SU-DHL-6 (cell line): ENCODE data around the gene TDRD10.

Experiments
- H2AFZ ChIP-seq: fragments of 200-600 bp; sonication (generic); 2 replicates; pipeline ENCODE4 v1.6.1; 2014; ENCODE audit warnings: low read depth, mild to moderate bottlenecking, moderate library complexity, mixed read lengths, antibody characterized with exemption, low read length; ENCODE audit not compliant: severe bottlenecking
- H3F3A ChIP-seq: fragments of 200-600 bp; shearing (Covaris generic); 2 replicates; pipeline ENCODE4 v1.6.0; 2016; ENCODE audit warnings: antibody characterized with exemption, mild to moderate bottlenecking; ENCODE audit not compliant: insufficient read depth
- H3K27ac ChIP-seq: fragments of 200-600 bp; sonication (generic); 2 replicates; pipeline ENCODE4 v1.5.1; 2016; ENCODE audit warnings: low read depth, mild to moderate bottlenecking, low read length, moderate library complexity, mixed read lengths
- H3K27me3 ChIP-seq: fragments of 200-600 bp; sonication (generic), shearing (Covaris generic); 2 replicates; pipeline ENCODE4 v1.6.0; 2014; ENCODE audit warnings: mild to moderate bottlenecking, low read length
- H3K36me3 ChIP-seq: fragments of 200-600 bp; sonication (generic); 2 replicates; pipeline ENCODE4 v1.6.1; 2014; ENCODE audit warnings: mild to moderate bottlenecking, low read length, mixed read lengths
- H3K4me2 ChIP-seq: fragments of 300-600, 200-600 bp; shearing (Covaris generic), sonication (generic); 2 replicates; pipeline ENCODE4 v1.6.0; 2014; ENCODE audit warnings: low read length, low read depth, mild to moderate bottlenecking; ENCODE audit not compliant: poor library complexity, severe bottlenecking
- H3K4me3 ChIP-seq: fragments of 200-600 bp; sonication (generic); 2 replicates; pipeline ENCODE4 v1.5.1; 2014; ENCODE audit warnings: antibody characterized with exemption, low read length, mild to moderate bottlenecking, mixed read lengths; ENCODE audit not compliant: insufficient read depth, poor library complexity, severe bottlenecking
- H3K79me2 ChIP-seq: fragments of 200-600 bp; sonication (generic); 2 replicates; pipeline ENCODE4 v1.6.1; 2014; ENCODE audit warnings: mild to moderate bottlenecking, low read length, moderate library complexity; ENCODE audit not compliant: insufficient read depth
- H3K9ac ChIP-seq: fragments of 200-600 bp; sonication (generic); 2 replicates; pipeline ENCODE4 v1.7.0; 2014; ENCODE audit warnings: mild to moderate bottlenecking, low read length
- H3K9me2 ChIP-seq: fragments of 200-600 bp; sonication (generic); replicated peaks from 2 replicates; pipeline ENCODE4 v1.6.1; 2014; ENCODE audit warnings: low read length; ENCODE audit not compliant: insufficient read depth
- H3K9me3 ChIP-seq: fragments of 200-600 bp; sonication (generic); 2 replicates; pipeline ENCODE4 v1.6.1; 2014; ENCODE audit warnings: low read length, mixed read lengths; ENCODE audit not compliant: insufficient read depth
- H4K20me1 ChIP-seq: fragments of 200-600 bp; sonication (generic); 2 replicates; pipeline ENCODE4 v1.6.1; 2014; ENCODE audit warnings: low read depth, mild to moderate bottlenecking, antibody characterized with exemption, low read length, moderate library complexity, mixed read lengths
- EZH2phosphoT487 ChIP-seq: fragments of 200-600 bp; sonication (generic), shearing (Covaris generic); conservative IDR thresholded peaks from 2 replicates; pipeline ENCODE4 v1.6.1; 2018; ENCODE audit warnings: mild to moderate bottlenecking, antibody characterized with exemption, low read length, moderate library complexity, mixed read lengths
- TF ChIP-seq, protein P1 (sequence below): fragments of 200-600 bp; sonication (generic); IDR thresholded peaks from one replicate; pipeline ENCODE4 v1.5.1; 2017; ENCODE audit warnings: antibody characterized with exemption, mild to moderate bottlenecking, low read length, moderate library complexity; ENCODE audit not compliant: insufficient read depth, poor library complexity, severe bottlenecking

Gene TDRD10

DNA sequence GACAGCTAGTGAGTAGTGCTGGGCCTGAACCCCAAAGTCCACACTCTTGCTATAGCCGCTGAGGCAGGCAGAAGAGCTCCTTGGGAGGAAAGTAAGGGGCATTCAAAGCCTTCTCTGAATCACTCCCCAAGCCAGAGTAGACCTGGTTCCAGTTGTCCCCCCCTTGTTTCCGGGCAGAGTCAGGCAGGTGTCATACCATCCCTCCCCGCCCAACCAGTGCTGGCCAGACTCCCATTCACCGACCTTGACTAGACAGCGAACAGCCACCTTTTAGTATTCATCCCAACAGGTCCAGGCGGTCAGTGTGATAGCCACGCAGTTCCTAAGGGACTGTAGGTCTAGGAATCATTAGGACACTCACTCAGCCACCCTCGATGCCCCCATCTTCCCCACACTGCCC, 77.4 kb downstream of the TDRD10 start:
- no peak for TF ChIP-seq EZH2phosphoT487
- TF ChIP-seq, protein P1, sequence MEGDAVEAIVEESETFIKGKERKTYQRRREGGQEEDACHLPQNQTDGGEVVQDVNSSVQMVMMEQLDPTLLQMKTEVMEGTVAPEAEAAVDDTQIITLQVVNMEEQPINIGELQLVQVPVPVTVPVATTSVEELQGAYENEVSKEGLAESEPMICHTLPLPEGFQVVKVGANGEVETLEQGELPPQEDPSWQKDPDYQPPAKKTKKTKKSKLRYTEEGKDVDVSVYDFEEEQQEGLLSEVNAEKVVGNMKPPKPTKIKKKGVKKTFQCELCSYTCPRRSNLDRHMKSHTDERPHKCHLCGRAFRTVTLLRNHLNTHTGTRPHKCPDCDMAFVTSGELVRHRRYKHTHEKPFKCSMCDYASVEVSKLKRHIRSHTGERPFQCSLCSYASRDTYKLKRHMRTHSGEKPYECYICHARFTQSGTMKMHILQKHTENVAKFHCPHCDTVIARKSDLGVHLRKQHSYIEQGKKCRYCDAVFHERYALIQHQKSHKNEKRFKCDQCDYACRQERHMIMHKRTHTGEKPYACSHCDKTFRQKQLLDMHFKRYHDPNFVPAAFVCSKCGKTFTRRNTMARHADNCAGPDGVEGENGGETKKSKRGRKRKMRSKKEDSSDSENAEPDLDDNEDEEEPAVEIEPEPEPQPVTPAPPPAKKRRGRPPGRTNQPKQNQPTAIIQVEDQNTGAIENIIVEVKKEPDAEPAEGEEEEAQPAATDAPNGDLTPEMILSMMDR: no peak
- H3F3A ChIP-seq: peaks cover 8% of the 10 kb centered on the region; the same call in 1 of the 2 replicates
- H3K9me3 ChIP-seq: no peaks in the 10 kb centered on the region
- H3K79me2 ChIP-seq: no peaks in the 10 kb centered on the region
- H3K4me3 ChIP-seq: no peak overlapping the region
- H4K20me1 ChIP-seq: no peaks in the 10 kb centered on the region
- H3K4me2 ChIP-seq: no peak overlapping the region
- peaks cover 12% of the 10 kb centered on the region for H3K36me3 ChIP-seq
- H3K27ac ChIP-seq: no peak overlapping the region
- no peaks in the 10 kb centered on the region for H3K9me2 ChIP-seq
- no peaks in the 10 kb centered on the region for H3K27me3 ChIP-seq
- H2AFZ ChIP-seq: no peak overlapping the region
- no peak overlapping the region for H3K9ac ChIP-seq

DNA sequence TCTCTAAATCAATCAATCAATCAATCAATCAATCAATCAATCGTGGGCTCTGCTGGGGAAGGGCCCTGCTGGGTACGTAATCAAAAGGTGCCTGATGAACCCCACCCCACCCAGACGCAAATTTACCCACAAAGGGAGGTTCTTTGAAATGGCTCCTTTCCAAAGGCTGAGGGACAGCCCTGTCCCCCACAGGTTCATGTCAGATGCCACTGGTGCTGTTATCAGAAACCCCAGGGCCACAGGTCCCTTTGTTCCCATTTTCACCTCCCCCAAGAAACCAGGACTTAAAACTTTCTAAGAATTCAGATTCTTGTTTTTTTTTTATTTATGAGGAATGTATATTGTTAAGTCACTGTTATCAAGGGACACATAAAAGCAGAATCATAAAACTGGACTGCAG, 79.7 kb downstream of the TDRD10 start:
- no peaks in the 10 kb centered on the region for H3F3A ChIP-seq
- H3K9me2 ChIP-seq: no peaks in the 10 kb centered on the region
- no peaks in the 10 kb centered on the region for H4K20me1 ChIP-seq
- no peak for TF ChIP-seq EZH2phosphoT487
- TF ChIP-seq, protein P1: no peak
- no peaks in the 10 kb centered on the region for H3K79me2 ChIP-seq
- H3K27me3 ChIP-seq: no peaks in the 10 kb centered on the region
- H3K27ac ChIP-seq: no peak overlapping the region
- H3K4me2 ChIP-seq: no peak overlapping the region
- H3K4me3 ChIP-seq: no peak overlapping the region
- H3K9me3 ChIP-seq: no peaks in the 10 kb centered on the region
- no peak overlapping the region for H3K9ac ChIP-seq
- no peak overlapping the region for H2AFZ ChIP-seq
- H3K36me3 ChIP-seq: peaks cover 20% of the 10 kb centered on the region

DNA sequence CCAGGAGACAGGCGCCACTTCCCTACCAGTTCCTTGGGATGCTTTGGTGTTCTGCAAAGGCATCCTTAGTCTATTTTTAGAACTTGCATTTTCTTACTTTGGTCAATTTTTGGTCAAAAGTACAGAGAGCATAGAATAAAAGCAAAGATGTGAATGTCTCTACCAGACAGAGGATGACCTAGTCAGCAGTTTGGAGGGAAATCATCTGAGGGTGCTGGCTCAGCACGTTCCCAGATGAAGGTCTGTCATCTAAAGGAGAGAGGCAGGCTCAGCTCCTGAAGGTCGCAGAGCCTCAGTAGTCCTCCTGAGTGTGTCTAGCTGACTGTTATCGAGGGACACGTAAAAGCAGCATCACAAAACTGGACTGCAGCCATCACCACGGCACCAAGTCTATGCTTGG, 80.9 kb downstream of the TDRD10 start:
- no peak overlapping the region for H3K4me3 ChIP-seq
- H3K4me2 ChIP-seq: no peak overlapping the region
- no peak for TF ChIP-seq EZH2phosphoT487
- TF ChIP-seq, protein P1: no peak
- no peak overlapping the region for H3K27ac ChIP-seq
- H3K27me3 ChIP-seq: no peaks in the 10 kb centered on the region
- no peaks in the 10 kb centered on the region for H3K9me2 ChIP-seq
- no peaks in the 10 kb centered on the region for H3K79me2 ChIP-seq
- H3K36me3 ChIP-seq: peaks cover 29% of the 10 kb centered on the region
- H2AFZ ChIP-seq: no peak overlapping the region
- H3K9me3 ChIP-seq: no peaks in the 10 kb centered on the region
- no peak overlapping the region for H3K9ac ChIP-seq
- no peaks in the 10 kb centered on the region for H4K20me1 ChIP-seq
- no peaks in the 10 kb centered on the region for H3F3A ChIP-seq

DNA sequence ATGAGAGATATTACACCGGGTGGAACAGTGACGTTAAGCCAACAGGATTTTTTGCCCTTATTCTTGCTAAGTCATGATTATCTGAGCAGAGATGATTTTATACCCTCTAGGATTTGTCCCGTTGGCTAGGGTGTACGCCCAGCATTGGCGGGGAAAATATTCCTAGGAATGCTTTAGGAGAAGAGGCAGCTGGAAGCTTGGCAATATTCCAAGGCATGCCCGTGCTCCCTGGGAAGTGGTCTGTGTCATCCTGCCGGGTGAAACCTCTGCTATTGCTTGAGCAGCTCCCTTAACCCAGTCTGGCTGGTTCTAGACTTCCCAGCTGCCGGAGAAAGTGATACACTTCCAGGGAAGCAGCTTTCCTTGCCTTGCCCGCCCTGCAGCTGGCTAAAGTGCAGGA, 81.8 kb downstream of the TDRD10 start:
- Histone ChIP-seq H3K36me3 (peaks cover 33% of the 10 kb centered on the region), H3K27ac (no peak overlapping the region), H4K20me1 (no peaks in the 10 kb centered on the region)

More for the DNA sequence above, 81.8 kb downstream of the TDRD10 start:
- Histone ChIP-seq H3F3A (no peaks in the 10 kb centered on the region), H3K9ac (no peak overlapping the region), H3K4me2 (no peak overlapping the region), H3K79me2 (no peaks in the 10 kb centered on the region), H2AFZ (no peak overlapping the region), H3K4me3 (no peak overlapping the region), H3K9me2 (no peaks in the 10 kb centered on the region), H3K27me3 (no peaks in the 10 kb centered on the region), H3K9me3 (no peaks in the 10 kb centered on the region)
- no peak for TF ChIP-seq EZH2phosphoT487
